SH-SY5Y (cell line): ENCODE measurements around the gene SPOUT1.

Experiments used
- GATA2 ChIP-seq: IDR thresholded peaks from 2 replicates; pipeline ENCODE4 v1.6.1; 2011; ENCODE audit warnings: mild to moderate bottlenecking, low read depth, low read length
- GATA3 ChIP-seq: IDR thresholded peaks from 2 replicates; pipeline ENCODE4 v1.6.1; 2011; ENCODE audit warnings: low read depth, mild to moderate bottlenecking, low read length, moderate library complexity

DNA sequence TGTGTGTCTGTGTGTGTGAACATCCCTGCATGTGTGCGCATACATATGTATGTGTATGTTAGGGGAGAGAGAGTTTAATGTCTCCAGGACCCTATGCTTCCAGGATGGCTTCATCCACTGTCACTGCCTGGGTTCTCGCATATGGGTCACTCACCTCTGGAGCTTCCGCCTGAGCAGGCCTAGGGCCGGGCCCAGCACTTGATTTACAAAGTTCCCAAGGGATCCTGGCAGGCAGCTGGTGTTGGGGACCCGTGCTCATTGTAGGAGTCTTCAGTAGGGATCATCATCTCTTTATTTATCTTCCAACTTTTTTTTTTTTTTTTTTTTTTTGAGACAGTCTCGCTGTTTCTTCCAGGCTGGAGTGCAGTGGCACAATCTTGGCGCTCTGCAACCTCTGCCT lies 29.5 kb downstream of the SPOUT1 start:
- TF ChIP-seq GATA3 (no peak), GATA2 (no peak)
